SK-N-MC (cell line): Measurements from ENCODE around the gene VPREB3.

Experiments
- EZH2 ChIP-seq: fragments of 200-600 bp; sonication (generic); IDR thresholded peaks from one replicate; pipeline ENCODE4 v1.6.1; 2017; ENCODE audit warnings: antibody characterized with exemption
- POLR2AphosphoS5 ChIP-seq: IDR thresholded peaks from 2 replicates; pipeline ENCODE4 v1.6.1; 2012; ENCODE audit warnings: mild to moderate bottlenecking, low read depth, low read length, borderline replicate concordance

DNA sequence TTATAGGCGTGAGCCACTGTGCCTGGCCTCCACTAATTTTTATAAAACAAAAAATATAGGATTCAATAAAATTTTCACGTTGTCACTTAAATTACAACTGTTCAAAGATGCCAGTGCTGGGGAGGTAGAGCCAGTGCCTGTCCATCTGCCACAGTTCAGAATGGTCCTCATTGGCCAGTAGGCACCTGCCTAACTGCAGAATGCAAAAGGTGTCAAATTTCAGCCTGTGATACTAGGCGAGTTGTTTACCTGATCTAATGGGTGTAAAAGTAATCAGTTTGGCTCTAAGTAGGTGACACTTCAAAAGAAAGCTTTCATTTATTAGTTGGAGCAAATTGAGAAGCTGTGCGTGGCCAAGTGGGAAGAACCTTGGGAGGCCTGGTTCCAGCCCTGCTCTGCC is 34.9 kb upstream of the VPREB3 start:
- no peak for TF ChIP-seq EZH2
- no peak for TF ChIP-seq POLR2AphosphoS5
